GM21360 (cell line): Measurements from ENCODE around the gene GPR180.

Source experiments
- ATAC-seq: cut with Tn5 transposase; IDR thresholded peaks from one replicate; pipeline ENCODE4 v1.9.1; 2021; ENCODE audit warnings: mild to moderate bottlenecking, moderate library complexity; ENCODE audit not compliant: unreplicated experiment

The GPR180 gene

DNA sequence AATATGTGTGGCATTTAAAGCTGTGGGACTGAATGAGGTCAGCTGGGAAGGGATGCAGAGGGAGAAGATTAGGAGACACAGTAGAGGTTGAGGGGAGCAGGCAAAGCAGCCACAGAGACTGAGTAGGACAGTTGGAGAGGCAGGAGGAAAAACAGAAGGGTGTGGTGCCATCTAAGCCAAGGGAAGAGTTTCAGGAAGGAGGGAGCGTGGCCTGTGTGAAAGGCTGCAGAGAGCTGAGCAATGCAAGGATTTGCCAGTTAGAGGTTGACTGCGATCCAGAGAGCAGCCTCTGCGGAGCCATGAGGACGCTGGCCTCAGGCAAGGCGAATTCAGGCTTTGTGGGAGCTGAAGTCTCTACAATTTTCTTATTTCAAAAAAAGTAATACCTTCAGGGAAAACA is 81.8 kb downstream of the GPR180 start:
- ATAC-seq: no peak
